Measurements from ENCODE around the gene SCN1A. TPM values are rescaled to one million over a fixed set of nuclear protein-coding genes. Genes with fewer than 3 reads are reported as not detected.

Gene SCN1A
- total and polyA plus RNA-seq, 2 of the 13 experiments (the other 11 are each of a cell fraction or from before 2014, with no cell fraction given), result 19.9 to 39.4 TPM

GRCh38 chr2:166147883-166148282, 20.1 kb upstream of the SCN1A start (continued):
- no peak for TF ChIP-seq DNMT1 (CRISPR knock-in tag; IDR thresholded peaks at IDR 0.05)
- peak; percentile 66; the same call in 1 of the 2 replicates for TF ChIP-seq RXRB (CRISPR knock-in tag; IDR thresholded peaks at IDR 0.05; ENCODE audit: borderline replicate concordance)
- TF ChIP-seq ZNF337 (CRISPR knock-in tag; IDR thresholded peaks at IDR 0.05; ENCODE audit: borderline replicate concordance, low read depth), result 0 out of 2 replicates have a peak, but pooled peaks have one; percentile 26
- no peak for TF ChIP-seq SYNCRIP (IDR thresholded peaks at IDR 0.05; ENCODE audit: insufficient read depth, low read depth, low read length)
- TF ChIP-seq SAP130 (CRISPR knock-in tag; IDR thresholded peaks at IDR 0.05; ENCODE audit: low read depth), result peak; percentile 65; the same call in 1 of the 2 replicates
- TF ChIP-seq, protein P1, sequence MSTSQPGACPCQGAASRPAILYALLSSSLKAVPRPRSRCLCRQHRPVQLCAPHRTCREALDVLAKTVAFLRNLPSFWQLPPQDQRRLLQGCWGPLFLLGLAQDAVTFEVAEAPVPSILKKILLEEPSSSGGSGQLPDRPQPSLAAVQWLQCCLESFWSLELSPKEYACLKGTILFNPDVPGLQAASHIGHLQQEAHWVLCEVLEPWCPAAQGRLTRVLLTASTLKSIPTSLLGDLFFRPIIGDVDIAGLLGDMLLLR (CRISPR knock-in tag; IDR thresholded peaks at IDR 0.05), result no peak
- no peak for TF ChIP-seq SNAI1 (CRISPR knock-in tag; IDR thresholded peaks at IDR 0.05; ENCODE audit: borderline replicate concordance)
- TF ChIP-seq, protein P2, sequence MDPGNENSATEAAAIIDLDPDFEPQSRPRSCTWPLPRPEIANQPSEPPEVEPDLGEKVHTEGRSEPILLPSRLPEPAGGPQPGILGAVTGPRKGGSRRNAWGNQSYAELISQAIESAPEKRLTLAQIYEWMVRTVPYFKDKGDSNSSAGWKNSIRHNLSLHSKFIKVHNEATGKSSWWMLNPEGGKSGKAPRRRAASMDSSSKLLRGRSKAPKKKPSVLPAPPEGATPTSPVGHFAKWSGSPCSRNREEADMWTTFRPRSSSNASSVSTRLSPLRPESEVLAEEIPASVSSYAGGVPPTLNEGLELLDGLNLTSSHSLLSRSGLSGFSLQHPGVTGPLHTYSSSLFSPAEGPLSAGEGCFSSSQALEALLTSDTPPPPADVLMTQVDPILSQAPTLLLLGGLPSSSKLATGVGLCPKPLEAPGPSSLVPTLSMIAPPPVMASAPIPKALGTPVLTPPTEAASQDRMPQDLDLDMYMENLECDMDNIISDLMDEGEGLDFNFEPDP (CRISPR knock-in tag; conservative IDR thresholded peaks at IDR 0.05), result 0 out of 2 replicates have a peak, but pooled peaks have one; percentile 69
- TF ChIP-seq TCF7 (IDR thresholded peaks at IDR 0.05; ENCODE audit: low read depth), result peak; percentile 24; the same call in 1 of the 2 replicates
- 0 out of 2 replicates have a peak, but pooled peaks have one; percentile 16 for TF ChIP-seq SIX1 (CRISPR knock-in tag; IDR thresholded peaks at IDR 0.05; ENCODE audit: borderline replicate concordance)
- no peak for TF ChIP-seq ATF3 (CRISPR knock-in tag; IDR thresholded peaks at IDR 0.05)
- TF ChIP-seq MED1 (CRISPR knock-in tag; IDR thresholded peaks at IDR 0.05), result peak; percentile 62; the same call in 1 of the 2 replicates
- TF ChIP-seq, protein P3, sequence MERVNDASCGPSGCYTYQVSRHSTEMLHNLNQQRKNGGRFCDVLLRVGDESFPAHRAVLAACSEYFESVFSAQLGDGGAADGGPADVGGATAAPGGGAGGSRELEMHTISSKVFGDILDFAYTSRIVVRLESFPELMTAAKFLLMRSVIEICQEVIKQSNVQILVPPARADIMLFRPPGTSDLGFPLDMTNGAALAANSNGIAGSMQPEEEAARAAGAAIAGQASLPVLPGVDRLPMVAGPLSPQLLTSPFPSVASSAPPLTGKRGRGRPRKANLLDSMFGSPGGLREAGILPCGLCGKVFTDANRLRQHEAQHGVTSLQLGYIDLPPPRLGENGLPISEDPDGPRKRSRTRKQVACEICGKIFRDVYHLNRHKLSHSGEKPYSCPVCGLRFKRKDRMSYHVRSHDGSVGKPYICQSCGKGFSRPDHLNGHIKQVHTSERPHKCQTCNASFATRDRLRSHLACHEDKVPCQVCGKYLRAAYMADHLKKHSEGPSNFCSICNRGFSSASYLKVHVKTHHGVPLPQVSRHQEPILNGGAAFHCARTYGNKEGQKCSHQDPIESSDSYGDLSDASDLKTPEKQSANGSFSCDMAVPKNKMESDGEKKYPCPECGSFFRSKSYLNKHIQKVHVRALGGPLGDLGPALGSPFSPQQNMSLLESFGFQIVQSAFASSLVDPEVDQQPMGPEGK (CRISPR knock-in tag; IDR thresholded peaks at IDR 0.05), result no peak
- TF ChIP-seq, protein P4, sequence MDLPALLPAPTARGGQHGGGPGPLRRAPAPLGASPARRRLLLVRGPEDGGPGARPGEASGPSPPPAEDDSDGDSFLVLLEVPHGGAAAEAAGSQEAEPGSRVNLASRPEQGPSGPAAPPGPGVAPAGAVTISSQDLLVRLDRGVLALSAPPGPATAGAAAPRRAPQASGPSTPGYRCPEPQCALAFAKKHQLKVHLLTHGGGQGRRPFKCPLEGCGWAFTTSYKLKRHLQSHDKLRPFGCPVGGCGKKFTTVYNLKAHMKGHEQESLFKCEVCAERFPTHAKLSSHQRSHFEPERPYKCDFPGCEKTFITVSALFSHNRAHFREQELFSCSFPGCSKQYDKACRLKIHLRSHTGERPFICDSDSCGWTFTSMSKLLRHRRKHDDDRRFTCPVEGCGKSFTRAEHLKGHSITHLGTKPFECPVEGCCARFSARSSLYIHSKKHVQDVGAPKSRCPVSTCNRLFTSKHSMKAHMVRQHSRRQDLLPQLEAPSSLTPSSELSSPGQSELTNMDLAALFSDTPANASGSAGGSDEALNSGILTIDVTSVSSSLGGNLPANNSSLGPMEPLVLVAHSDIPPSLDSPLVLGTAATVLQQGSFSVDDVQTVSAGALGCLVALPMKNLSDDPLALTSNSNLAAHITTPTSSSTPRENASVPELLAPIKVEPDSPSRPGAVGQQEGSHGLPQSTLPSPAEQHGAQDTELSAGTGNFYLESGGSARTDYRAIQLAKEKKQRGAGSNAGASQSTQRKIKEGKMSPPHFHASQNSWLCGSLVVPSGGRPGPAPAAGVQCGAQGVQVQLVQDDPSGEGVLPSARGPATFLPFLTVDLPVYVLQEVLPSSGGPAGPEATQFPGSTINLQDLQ (CRISPR knock-in tag; IDR thresholded peaks at IDR 0.05), result no peak
- no peak for TF ChIP-seq TERF1 (CRISPR knock-in tag; IDR thresholded peaks at IDR 0.05)
- TF ChIP-seq HOXA3 (CRISPR knock-in tag; IDR thresholded peaks at IDR 0.05), result no peak
- TF ChIP-seq ZNF224 (CRISPR knock-in tag; IDR thresholded peaks at IDR 0.05), result no peak
- TF ChIP-seq FOXJ3 (CRISPR knock-in tag; IDR thresholded peaks at IDR 0.05; ENCODE audit: borderline replicate concordance), result no peak
- TF ChIP-seq BRF2 (CRISPR knock-in tag; IDR thresholded peaks at IDR 0.05), result no peak
- TF ChIP-seq, protein P5, sequence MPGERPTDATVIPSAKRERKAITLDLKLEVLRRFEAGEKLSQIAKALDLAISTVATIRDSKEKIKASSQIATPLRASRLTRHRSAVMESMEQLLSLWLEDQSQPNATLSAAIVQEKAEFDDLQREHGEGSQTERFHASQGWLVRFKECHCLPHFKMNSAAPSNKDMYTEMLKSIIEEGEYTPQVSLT (CRISPR knock-in tag; IDR thresholded peaks at IDR 0.05; ENCODE audit: borderline replicate concordance, low read depth), result no peak
